GM18505 (cell line): ENCODE results near the gene RPL12.
A peak's percentile ranks its signal among the peaks of the same experiment; 100 is the strongest.

Experiments used
- ATAC-seq: cut with Tn5 transposase; IDR thresholded peaks from one replicate; pipeline ENCODE4 v1.9.1; 2021; ENCODE audit not compliant: unreplicated experiment
- POLR2A ChIP-seq: IDR thresholded peaks from 4 replicates; pipeline ENCODE4 v1.6.1; 2011; ENCODE audit warnings: borderline replicate concordance; ENCODE audit not compliant: insufficient read depth, insufficient read length; ENCODE audit errors: extremely low read depth

RPL12 gene

DNA sequence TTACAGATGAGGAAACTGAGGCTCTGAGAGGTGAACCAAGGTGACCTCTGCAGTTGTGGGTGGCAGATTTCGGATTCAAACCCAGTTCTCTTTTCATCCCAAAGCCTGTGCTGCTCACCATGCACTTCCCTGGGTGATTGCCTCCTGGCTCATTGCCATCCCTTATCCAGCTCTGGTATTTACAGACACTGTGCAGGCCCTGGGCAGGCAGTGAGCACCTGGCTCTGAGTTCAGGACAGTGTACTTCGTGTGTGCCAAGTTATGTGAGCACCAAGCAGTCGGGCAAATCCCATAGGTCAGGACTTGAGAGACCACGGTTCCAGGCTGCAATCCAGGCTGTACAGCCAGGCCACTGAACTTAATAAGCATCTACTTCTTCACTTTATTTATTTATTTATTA is 1.5 kb upstream of the RPL12 start:
- TF ChIP-seq POLR2A, result no peak
- ATAC-seq, result no peak

- ATAC-seq, result no peak
- TF ChIP-seq POLR2A, result no peak
Measured at GRCh38 chr9:127451858-127452656, 851 bp upstream of the RPL12 start.

DNA sequence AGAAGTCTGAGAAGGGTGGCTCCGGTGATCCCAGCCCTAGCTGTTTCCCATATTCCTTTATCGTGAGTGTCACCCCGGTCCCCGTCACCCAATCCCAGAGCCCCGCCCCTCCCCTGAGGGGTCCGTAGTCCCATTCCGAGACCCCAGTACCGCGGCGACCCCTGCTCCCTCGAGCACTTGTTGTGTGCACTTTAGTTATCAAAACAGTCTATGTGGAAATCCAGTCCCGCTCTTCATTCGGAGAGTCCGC is 327 bp upstream of the RPL12 start:
- no peak for ATAC-seq
- no peak for TF ChIP-seq POLR2A

DNA sequence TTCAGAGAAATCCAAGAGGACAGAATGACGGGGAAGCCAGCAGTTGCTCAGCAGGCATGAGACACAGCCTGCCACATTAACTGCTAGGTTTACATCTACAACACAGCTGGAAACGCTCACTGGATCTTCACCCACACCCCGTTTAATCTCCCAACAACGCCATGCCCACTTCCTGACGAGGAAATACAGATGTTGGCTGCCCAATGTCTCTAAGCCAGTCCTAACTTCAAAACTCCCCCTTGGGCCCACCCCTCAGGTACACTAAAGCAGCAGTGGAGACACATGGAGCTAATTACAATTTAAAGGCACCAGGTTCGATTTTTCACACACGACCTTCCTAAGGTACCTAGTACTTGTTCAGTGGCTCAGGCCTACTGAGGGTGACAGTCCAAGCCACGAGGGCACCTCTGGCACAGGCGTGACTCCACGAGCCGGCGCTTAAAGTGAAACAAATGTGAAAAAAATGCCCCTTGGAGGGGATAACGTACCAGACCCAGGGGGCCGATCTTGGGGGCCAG is 904 bp downstream of the RPL12 start:
- no peak for ATAC-seq
- TF ChIP-seq POLR2A, result no peak

DNA sequence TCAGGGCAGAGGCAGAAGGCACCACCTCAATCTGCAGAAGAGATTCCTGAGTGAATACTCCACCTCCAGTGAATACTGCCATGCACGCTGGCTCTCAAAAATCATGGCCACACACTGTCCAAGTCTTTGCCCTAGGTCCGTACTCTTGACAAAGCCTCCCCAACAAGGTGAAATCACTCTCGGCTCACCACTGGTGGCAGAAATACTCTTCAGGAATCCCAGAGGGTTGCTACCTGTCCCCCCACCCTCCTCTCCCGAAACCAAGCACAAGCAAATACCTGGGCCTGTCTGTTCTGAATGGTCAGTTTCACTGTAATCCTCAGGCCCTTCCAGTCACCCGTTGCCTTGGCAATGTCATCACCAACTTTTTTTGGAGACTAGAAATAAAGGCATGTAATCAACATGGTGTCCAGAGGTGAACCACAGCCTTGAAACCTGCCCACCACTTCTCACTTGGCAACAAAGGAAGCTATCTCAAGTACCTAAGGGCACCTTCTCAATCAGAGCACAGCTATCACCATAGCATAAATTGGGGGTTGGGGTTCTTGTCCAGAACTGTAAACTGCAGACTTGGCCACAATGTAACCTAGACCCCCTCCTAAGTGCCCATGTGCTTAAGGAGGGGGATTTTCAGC is 1.8 kb downstream of the RPL12 start:
- TF ChIP-seq POLR2A, result no peak
- no peak for ATAC-seq

DNA sequence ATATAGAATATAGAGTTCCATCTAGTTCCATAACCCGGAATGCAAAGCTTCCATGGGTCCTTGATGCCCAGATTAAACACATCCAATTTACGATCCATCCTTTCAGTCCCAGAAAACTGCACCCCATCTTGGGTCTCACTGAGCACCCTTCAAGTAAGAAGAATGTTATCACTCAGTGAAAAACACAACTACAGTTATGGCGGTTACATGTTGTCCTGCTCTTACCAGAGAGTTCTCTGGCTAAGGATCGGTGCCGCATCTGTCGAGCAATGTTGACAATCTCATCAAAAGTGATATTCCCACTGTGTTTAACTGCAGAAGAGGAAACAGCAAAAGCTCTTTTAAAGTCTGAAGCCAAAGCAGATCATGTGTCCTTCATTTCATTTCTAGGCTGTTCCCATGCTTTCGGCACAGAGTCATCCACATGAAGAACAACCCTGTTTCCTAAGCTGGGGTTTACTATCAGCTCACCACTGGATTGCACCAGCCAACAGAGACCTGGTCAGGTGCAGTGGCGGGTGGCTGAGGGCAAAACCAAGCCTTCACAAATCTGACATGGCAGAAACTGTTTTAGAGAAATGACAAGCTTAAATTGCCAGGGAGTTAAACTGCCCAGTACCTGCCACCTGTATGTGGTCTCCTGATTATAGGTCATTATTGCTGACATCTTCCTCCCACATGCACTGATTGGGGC is 2.9 kb downstream of the RPL12 start:
- ATAC-seq, result no peak
- peak; percentile 31 for TF ChIP-seq POLR2A

DNA sequence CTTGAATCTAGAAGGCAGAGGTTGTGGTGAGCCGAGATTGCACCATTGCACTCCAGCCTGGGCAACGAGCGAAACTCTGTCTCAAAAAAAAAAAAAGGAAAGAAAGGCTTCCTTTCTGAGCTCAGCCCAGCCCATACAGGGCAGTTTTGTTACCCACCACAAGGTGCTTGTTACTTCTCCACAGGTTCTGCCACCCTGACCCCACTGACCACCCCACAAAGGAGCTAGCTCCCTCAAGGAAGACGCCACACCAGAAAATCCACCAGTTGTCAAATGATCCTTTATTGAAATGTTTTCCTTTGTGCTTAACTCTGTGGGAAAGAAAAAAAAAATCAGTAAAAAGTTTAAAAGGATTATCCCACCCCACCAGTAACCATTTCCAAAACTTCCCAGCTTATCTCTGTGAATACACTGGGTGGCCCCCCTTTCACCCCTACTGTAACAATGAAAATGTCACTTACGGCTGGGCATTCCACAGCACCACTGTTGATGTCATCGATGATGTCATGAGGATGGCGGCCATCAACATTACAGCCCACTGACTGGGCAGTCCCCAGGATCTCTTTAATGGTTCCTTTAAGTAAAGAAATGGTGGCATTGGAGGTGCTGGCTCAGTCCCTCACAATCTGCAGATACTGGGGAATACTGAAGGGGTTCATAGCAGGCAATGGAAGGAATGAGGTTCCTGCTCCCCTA is 3.6 kb downstream of the RPL12 start:
- TF ChIP-seq POLR2A, result no peak
- no peak for ATAC-seq

GRCh38 chr9:127446713-127447415 is 4.3 kb downstream of the RPL12 start:
- ATAC-seq, result no peak
- TF ChIP-seq POLR2A, result no peak

- ATAC-seq, result no peak
- peak; percentile 54 for TF ChIP-seq POLR2A
Measured at GRCh38 chr9:127445851-127446712, 5.1 kb downstream of the RPL12 start.

DNA sequence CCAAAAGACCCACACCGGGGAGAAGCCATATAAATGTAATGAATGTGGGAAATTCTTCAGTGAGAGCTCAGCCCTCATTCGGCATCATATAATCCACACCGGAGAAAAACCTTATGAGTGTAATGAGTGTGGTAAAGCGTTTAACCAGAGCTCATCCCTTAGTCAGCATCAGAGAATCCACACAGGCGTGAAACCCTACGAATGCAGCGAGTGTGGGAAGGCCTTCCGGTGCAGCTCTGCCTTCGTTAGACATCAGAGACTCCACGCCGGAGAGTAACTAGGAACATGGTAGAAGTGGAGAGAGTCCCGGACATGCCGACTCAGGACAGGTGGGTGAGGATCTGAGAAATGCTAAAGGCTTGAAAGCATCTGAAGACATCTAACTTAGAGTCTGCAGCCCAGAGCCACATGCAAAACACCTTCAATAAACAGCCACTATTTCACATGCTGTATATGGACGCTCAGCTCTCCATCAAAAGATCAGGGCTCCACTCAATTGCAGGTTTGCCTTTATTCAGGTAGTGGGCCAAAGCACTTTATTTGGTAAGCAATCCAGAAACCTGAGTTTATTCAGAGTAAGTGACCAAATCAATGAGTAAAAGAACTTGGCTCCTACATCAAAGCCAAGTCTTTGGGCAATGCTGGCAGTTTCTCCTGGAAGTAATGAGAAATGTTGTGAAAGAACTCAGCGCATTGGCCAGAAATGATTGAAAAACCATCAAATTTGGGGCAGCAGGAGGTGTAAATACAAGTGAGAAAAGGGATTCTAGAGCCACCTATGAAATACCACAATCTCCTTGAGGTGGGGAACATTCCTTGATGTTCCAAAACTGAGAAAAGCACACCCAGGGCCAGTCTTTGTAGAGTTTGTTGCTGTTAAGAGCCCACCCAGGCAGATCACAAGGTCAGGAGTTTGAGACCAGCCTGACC is 6.0 kb downstream of the RPL12 start:
- TF ChIP-seq POLR2A, result no peak
- no peak for ATAC-seq

- no peak for ATAC-seq
- no peak for TF ChIP-seq POLR2A
Measured at GRCh38 chr9:127444283-127444920, 6.8 kb downstream of the RPL12 start.
